ENCODE measurements around the gene GGA1. TPM values are rescaled to one million over a fixed set of nuclear protein-coding genes. Genes with fewer than 3 reads are reported as not detected.

GGA1 gene
- total RNA-seq, 1 donor from 2014 or later, result 88.6 TPM

DNA sequence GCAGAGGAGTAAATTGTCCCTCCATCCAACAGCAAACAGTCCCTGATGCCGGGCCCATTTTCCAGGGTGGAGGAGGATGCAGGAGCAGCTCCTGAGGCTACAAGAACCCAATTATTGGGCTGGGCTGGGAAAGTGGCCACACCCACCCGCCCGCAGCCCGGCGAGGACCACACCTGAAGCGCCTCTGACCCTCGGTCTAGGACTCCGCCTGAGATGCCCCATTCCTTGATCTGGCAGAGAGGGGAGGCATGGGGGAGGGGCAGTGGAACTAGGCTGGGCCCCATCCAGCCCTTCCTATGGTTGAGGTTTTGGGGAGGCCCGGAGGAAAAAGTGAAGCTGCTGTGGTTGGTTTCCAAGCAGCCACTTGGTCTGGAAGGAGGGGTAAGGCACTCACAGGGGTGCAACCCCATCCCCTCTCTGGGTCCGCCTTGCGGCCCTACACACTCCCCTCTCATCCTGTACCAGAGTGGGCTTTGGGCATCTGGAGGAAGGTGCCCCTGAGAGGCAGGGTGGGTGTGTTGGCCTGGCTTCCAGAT lies 64.4 kb downstream of the GGA1 start:
- TF ChIP-seq, protein P1, sequence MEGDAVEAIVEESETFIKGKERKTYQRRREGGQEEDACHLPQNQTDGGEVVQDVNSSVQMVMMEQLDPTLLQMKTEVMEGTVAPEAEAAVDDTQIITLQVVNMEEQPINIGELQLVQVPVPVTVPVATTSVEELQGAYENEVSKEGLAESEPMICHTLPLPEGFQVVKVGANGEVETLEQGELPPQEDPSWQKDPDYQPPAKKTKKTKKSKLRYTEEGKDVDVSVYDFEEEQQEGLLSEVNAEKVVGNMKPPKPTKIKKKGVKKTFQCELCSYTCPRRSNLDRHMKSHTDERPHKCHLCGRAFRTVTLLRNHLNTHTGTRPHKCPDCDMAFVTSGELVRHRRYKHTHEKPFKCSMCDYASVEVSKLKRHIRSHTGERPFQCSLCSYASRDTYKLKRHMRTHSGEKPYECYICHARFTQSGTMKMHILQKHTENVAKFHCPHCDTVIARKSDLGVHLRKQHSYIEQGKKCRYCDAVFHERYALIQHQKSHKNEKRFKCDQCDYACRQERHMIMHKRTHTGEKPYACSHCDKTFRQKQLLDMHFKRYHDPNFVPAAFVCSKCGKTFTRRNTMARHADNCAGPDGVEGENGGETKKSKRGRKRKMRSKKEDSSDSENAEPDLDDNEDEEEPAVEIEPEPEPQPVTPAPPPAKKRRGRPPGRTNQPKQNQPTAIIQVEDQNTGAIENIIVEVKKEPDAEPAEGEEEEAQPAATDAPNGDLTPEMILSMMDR (conservative IDR thresholded peaks at IDR 0.05), result no peak
- Mint-ChIP-seq H3K27ac (ENCODE audit: unreplicated experiment) (no peak overlapping the region), H3K4me3 (no peak overlapping the region)

DNA sequence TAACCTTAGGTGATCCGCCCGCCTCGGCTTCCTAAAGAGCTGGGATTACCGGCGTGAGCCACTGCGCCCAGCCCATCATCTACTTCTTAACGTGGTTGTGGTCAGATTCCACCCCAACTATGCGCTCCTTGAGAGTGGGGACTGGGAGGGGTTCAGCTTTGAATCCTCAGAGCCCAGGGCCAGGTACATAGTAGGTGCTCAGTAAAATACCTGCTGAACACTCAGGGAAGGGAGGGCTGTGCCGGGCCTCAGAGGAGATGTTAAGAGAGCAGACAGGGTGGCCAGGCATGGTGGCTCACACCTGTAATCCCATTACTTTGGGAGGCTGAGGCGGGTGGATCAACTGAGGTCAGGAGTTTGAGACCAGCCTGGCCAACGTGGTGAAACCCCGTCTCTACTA lies 65.6 kb downstream of the GGA1 start:
- H3K27me3 Mint-ChIP-seq (ENCODE audit: low read depth), result peaks cover 5% of the 10 kb centered on the region
- TF ChIP-seq, protein P1 (conservative IDR thresholded peaks at IDR 0.05), result no peak
- no peak for DNase-seq (ENCODE audit: low read depth, low spot score)
- H3K4me1 Mint-ChIP-seq, result peaks cover 10% of the 10 kb centered on the region
- no peaks in the 10 kb centered on the region for H3K9me3 Mint-ChIP-seq
- H3K27ac Mint-ChIP-seq (ENCODE audit: unreplicated experiment), result no peak overlapping the region
- no peaks in the 10 kb centered on the region for H3K36me3 Mint-ChIP-seq (ENCODE audit: low read depth)
- H3K4me3 Mint-ChIP-seq, result no peak overlapping the region

More for the DNA sequence above, 64.4 kb downstream of the GGA1 start:
- no peaks in the 10 kb centered on the region for H3K36me3 Mint-ChIP-seq (ENCODE audit: low read depth)
- peaks cover 5% of the 10 kb centered on the region for H3K27me3 Mint-ChIP-seq (ENCODE audit: low read depth)
- DNase-seq (ENCODE audit: low read depth, low spot score), result no peak
- H3K4me1 Mint-ChIP-seq, result peaks cover 14% of the 10 kb centered on the region
- no peaks in the 10 kb centered on the region for H3K9me3 Mint-ChIP-seq

DNA sequence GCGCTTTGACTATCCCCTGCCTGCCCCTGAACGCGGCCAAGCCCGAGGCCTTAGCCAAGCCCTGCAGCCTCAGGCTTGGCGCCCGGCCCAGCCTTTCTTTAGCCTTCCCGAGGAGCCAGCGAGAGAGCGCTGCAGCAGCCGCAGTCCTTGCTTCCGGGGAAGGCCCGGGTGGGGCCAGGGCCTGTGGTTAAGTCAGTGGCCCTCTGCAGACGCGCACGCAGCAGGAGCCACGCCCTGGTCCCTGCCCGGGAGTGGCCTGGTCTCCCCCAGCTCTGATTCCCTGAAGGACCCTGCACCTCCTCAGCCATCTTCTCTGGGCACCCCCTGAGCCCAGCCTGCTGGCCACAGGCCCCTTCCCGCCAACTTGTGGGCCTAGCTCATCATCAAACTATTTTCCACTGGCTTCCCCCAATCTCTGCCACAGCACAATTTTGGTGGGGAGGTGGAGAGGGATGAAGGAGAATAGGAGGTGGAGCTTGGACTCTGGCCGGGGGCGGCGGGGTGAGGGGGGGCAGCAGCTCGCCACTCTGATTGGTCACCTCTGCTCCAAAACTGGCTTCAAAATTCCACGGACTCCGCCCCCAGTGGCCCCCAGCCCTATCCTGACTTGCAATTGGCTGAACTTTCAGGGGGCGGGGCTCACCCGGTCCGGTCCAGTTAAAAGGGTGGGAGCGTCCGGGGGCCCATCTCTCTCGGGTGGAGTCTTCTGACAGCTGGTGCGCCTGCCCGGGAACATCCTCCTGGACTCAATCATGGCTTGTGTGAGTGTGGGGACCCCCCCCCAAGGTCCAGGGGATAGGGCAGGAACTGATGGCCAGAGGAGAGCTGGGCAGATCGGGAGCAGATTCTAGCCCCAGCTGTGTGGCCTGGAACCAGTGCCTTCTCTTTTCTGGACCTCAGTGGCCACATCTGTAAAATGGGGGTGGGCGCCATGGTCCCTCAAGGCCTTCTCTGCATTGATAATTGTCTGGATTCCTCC lies 66.6 kb downstream of the GGA1 start, which contains the start of gene LGALS1:
Gene LGALS1 (plus strand): TSS at position 686 of the 979 bp plus-strand sequence. CDS start 67 bp downstream, at position 753.
- Mint-ChIP-seq H3K9me3 (no peaks in the 10 kb centered on the region), H3K27ac (ENCODE audit: unreplicated experiment) (no peak within 1 kb of the TSS), H3K4me3 (peak within 1 kb of the TSS; percentile 56), H3K4me1 (peaks cover 10% of the 10 kb centered on the region), H3K36me3 (ENCODE audit: low read depth) (no peaks in the 10 kb centered on the region), H3K27me3 (ENCODE audit: low read depth) (peaks cover 5% of the 10 kb centered on the region)
- TF ChIP-seq, protein P1 (conservative IDR thresholded peaks at IDR 0.05), result no peak
- peak; percentile 21 for DNase-seq (ENCODE audit: low read depth, low spot score)

DNA sequence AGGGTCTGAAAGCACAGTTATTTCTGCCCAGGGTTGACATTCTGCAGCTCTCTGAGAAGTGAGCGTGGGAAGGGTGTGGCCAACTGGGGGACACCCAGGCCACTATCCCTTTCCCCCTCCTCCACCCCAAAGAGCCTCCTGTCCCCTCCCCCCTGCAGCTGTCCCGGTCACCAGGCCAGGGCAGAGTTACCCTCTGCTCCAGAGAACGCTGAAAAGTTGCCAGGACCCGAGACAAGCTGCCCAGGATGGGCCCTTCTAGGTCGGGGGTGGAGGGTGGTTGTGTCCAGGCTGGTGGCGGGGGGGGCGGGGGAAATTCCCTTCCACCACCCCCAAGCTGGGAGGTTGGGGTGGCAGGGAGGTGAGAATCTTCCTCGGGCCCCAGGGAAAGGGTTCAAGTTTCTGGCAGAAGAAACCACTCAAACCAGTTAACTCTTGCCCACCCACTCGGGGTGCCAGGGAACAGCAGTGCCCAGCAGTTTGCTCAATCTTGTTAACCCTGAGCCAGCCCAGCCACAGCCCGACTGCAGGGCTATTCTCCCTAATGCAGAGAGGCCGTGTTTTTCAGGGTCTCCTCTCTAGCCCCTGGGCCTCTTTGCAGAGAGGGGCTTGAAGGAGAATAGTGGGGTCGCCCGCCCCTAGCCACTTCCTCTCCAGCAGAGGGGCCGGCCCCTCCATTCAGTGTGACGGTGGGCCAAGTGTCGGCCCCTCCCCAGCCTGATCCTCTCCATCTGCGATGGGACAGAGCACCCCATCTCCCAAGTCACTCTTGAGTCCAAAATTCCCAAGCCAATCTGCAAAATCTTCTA lies 67.5 kb downstream of the GGA1 start:
- Mint-ChIP-seq H3K9me3 (no peaks in the 10 kb centered on the region), H3K4me3 (peak overlapping the region; percentile 56), H3K27ac (ENCODE audit: unreplicated experiment) (no peak overlapping the region), H3K4me1 (peaks cover 10% of the 10 kb centered on the region), H3K36me3 (ENCODE audit: low read depth) (no peaks in the 10 kb centered on the region), H3K27me3 (ENCODE audit: low read depth) (peaks cover 5% of the 10 kb centered on the region)
- TF ChIP-seq, protein P1 (conservative IDR thresholded peaks at IDR 0.05), result no peak
- DNase-seq (ENCODE audit: low read depth, low spot score), result no peak

All from neural crest cell (in vitro differentiated cells).